Glomerular endothelial cell (primary cell): Measurements from ENCODE around the gene PARD6B. TPM values are rescaled to one million over a fixed set of nuclear protein-coding genes. Genes with fewer than 3 reads are reported as not detected.
"Not testable (repeated sequence)": the region's sequence is repeated elsewhere in the genome, so short reads cannot be mapped to it uniquely, and the experiment has no call there.

ENCODE experiments used
- DNase-seq: peaks from one replicate; pipeline ENCODE4 v3.0.0-alpha.2; 2011; ENCODE audit warnings: low read depth, low spot score; ENCODE audit errors: extremely low read depth
- total RNA-seq: library from RNA; depleted of rRNA; stranded (reverse); fragments of >200 nt; gene quantifications from 2 replicates; pipeline ENCODE4 v1.2.3, GENCODE V29; 2015

The PARD6B gene
- total RNA-seq, 1 donor from 2014 or later = 0.12 TPM

GRCh38 chr20:50703651-50704438 is 27.5 kb upstream of the PARD6B start:
- not testable (repeated sequence) for DNase-seq

GRCh38 chr20:50704514-50704913 is 26.9 kb upstream of the PARD6B start:
- no peak for DNase-seq

GRCh38 chr20:50704971-50705370 is 26.4 kb upstream of the PARD6B start:
- DNase-seq = no peak

- DNase-seq = no peak
These were observed 22.3 kb upstream of the PARD6B start for GRCh38 chr20:50708845-50709635.

GRCh38 chr20:50709636-50709973 is 21.8 kb upstream of the PARD6B start:
- no peak for DNase-seq

- no peak for DNase-seq
These were observed 20.8 kb upstream of the PARD6B start for GRCh38 chr20:50710492-50711063.

- DNase-seq = no peak
These were observed 20.1 kb upstream of the PARD6B start for GRCh38 chr20:50711113-50711825.

GRCh38 chr20:50712771-50713656 is 18.4 kb upstream of the PARD6B start:
- no peak for DNase-seq

- no peak for DNase-seq
These were observed 17.7 kb upstream of the PARD6B start for GRCh38 chr20:50713657-50714101.

- not testable (repeated sequence) for DNase-seq
These were observed 17.0 kb upstream of the PARD6B start for GRCh38 chr20:50714426-50714825.

GRCh38 chr20:50715694-50716093 is 15.7 kb upstream of the PARD6B start:
- DNase-seq = no peak

- no peak for DNase-seq
These were observed 14.9 kb upstream of the PARD6B start for GRCh38 chr20:50716518-50716917.

- DNase-seq = no peak
These were observed 14.1 kb upstream of the PARD6B start for GRCh38 chr20:50717312-50717711.

- no peak for DNase-seq
These were observed 13.2 kb upstream of the PARD6B start for GRCh38 chr20:50717974-50718761.

- DNase-seq = no peak
These were observed 12.1 kb upstream of the PARD6B start for GRCh38 chr20:50719328-50719727.

- DNase-seq = no peak
These were observed 11.4 kb upstream of the PARD6B start for GRCh38 chr20:50720026-50720425.

GRCh38 chr20:50720582-50720981 is 10.8 kb upstream of the PARD6B start:
- no peak for DNase-seq

GRCh38 chr20:50721881-50722281 is 9.5 kb upstream of the PARD6B start:
- no peak for DNase-seq

GRCh38 chr20:50722424-50723155 is 8.8 kb upstream of the PARD6B start:
- no peak for DNase-seq
